GM06990 (cell line): Measurements from ENCODE around the gene NFKB1.

Experiments used
- DNase-seq: peaks from one replicate; pipeline ENCODE4 v3.0.0-alpha.2; 2011; ENCODE audit not compliant: insufficient read length; ENCODE audit errors: extremely low read depth
- H3K27me3 ChIP-seq: replicated peaks from 2 replicates; pipeline ENCODE4 v1.6.0; 2011; ENCODE audit warnings: low read length; ENCODE audit not compliant: control insufficient read depth, insufficient read depth
- H3K36me3 ChIP-seq: 2 replicates; pipeline ENCODE4 v1.5.1; 2011; ENCODE audit warnings: low read length; ENCODE audit not compliant: control insufficient read depth, insufficient read depth
- H3K4me3 ChIP-seq: replicated peaks from 2 replicates; pipeline ENCODE4 v1.5.1; 2011; ENCODE audit warnings: low read depth, mild to moderate bottlenecking, control low read depth, low read length
- TF ChIP-seq, protein P1 (sequence below): IDR thresholded peaks from 2 replicates; pipeline ENCODE4 v1.5.1; 2011; ENCODE audit warnings: low read length, control low read depth, mild to moderate bottlenecking, inconsistent platforms; ENCODE audit not compliant: insufficient read depth, poor library complexity, severe bottlenecking

NFKB1 gene

DNA sequence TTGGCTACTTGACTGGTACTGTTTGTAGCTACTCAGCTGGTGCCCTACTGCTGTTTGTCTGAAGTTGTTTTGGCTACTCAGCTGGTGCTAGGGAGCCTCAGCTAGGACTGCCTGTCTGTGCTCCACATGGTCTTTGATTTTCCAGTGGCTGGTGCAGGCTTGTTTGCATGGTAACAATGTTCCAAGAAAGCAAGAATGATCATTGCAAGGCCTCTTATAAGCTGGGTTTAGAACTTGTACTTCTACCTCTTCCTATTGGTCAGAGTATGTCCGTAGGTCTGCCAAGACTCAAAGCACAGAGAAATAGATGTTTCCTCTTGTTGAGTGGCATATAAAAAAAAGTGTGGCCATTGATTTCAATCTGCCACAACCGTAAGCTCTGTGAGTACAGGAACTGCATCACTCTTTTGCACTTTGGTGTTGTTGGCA, 17.6 kb downstream of the NFKB1 start:
- DNase-seq: no peak
- Histone ChIP-seq H3K4me3 (no peak overlapping the region), H3K27me3 (no peaks in the 10 kb centered on the region), H3K36me3 (no peaks in the 10 kb centered on the region; the same call in 1 of the 2 replicates)
- TF ChIP-seq, protein P1, sequence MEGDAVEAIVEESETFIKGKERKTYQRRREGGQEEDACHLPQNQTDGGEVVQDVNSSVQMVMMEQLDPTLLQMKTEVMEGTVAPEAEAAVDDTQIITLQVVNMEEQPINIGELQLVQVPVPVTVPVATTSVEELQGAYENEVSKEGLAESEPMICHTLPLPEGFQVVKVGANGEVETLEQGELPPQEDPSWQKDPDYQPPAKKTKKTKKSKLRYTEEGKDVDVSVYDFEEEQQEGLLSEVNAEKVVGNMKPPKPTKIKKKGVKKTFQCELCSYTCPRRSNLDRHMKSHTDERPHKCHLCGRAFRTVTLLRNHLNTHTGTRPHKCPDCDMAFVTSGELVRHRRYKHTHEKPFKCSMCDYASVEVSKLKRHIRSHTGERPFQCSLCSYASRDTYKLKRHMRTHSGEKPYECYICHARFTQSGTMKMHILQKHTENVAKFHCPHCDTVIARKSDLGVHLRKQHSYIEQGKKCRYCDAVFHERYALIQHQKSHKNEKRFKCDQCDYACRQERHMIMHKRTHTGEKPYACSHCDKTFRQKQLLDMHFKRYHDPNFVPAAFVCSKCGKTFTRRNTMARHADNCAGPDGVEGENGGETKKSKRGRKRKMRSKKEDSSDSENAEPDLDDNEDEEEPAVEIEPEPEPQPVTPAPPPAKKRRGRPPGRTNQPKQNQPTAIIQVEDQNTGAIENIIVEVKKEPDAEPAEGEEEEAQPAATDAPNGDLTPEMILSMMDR: no peak

DNA sequence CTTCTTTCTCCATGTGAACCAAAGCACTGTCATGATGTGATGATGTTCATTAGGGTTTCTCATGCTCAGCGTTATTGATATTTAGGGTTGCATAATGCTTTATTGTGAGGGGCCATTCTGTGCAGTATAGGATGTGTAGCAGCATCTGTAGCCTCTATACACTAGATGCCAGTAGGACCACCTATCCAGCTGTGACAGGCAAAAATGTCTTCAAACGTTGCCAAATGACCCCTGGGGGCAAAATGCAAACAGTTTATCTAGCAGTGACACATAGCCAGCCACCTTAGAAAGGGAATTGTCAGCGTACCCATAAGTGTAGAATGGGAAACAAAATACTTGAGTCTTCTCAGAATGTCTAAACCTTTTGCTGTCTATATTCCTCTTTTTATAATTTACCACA, 18.8 kb downstream of the NFKB1 start:
- no peak overlapping the region for H3K4me3 ChIP-seq
- TF ChIP-seq, protein P1: no peak
- DNase-seq: no peak
- H3K36me3 ChIP-seq: no peaks in the 10 kb centered on the region
- H3K27me3 ChIP-seq: no peaks in the 10 kb centered on the region

DNA sequence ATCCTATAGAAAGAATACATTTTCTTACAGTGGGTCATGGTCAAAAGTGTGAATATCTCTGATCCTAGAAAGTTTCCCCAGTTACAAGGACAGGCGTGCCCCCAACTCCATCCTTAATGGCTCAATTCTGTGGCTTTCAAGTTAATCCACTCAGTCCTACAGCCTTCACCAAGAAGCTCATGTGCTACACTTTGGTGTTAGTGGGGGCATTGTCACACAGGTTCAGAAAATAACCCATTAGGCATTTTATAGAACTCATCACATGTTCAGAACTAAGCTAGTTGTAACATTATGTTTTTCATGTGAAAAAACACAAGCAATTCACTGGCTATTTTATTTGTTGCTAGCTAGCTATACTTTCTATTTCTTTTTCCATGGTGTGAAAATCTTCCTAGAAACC, 20.4 kb downstream of the NFKB1 start:
- Histone ChIP-seq H3K36me3 (peaks cover 1% of the 10 kb centered on the region; the same call in 1 of the 2 replicates), H3K27me3 (no peaks in the 10 kb centered on the region), H3K4me3 (no peak overlapping the region)
- DNase-seq: no peak
- TF ChIP-seq, protein P1: no peak

DNA sequence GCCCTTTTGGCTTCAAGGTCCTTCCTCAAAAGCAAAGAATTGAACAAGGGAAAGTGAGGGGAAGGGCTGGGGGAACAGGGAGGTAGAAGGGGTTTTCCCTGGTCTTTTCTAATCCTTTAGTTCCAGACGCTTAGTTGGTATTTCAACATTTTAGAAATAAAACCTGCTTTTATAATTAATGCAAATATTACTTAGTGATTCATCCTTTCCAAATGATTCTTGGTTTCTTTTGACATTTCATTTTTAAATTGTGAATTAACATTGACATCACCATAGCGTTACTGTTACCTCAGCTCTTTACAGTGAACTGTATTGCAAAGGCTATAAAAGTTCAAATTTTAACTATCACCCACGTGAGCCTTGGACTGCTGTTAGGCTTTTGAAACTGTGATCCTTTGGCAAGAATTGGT, 20.9 kb downstream of the NFKB1 start:
- no peak overlapping the region for H3K4me3 ChIP-seq
- no peaks in the 10 kb centered on the region for H3K27me3 ChIP-seq
- peaks cover 1% of the 10 kb centered on the region; the same call in 1 of the 2 replicates for H3K36me3 ChIP-seq
- TF ChIP-seq, protein P1: no peak
- DNase-seq: no peak

DNA sequence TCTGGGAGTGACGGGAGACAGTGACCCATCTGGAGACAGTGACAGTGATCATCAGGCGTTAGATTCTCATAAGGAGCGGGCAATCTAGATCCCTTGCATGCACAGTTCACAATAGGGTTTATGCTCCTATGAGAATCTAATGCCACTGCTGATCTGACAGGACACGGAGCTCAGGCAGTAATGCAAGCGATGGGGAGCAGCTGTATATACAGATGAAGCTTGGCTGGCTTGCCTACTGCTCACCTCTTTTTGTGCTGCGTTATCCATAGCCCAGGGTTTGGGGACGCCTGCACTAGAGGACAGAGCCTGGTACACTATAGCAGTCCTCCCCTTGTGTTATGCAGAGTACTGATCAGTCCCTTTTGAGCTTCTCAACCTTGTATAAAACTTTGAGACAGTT, 23.5 kb downstream of the NFKB1 start:
- no peak for DNase-seq
- Histone ChIP-seq H3K36me3 (peaks cover 1% of the 10 kb centered on the region), H3K27me3 (no peaks in the 10 kb centered on the region), H3K4me3 (no peak overlapping the region)
- TF ChIP-seq, protein P1: no peak

DNA sequence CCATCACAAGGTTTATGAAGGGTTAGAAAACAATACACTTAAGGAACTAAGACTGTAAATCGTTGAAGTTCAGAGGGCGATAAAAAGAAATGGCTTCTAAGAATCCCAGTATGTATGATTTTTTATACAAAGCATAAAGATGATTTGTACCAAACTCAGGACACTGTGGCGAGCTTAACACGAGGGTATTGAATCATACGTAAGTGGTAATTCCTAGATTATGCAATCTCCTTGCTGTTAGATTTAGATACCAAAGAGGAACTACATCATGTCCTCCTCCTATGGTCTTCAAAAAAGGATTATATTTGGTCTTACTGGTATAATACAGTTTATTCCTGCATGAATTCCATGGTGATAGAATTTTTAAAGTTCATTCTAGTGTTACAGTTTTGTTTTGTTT, 23.9 kb downstream of the NFKB1 start:
- DNase-seq: no peak
- Histone ChIP-seq H3K27me3 (no peaks in the 10 kb centered on the region), H3K36me3 (peaks cover 1% of the 10 kb centered on the region), H3K4me3 (no peak overlapping the region)
- TF ChIP-seq, protein P1: no peak
